Left lung (tissue), 10 donors: ENCODE results near the gene TRMU. TPM values are rescaled to one million over a fixed set of nuclear protein-coding genes. Genes with fewer than 3 reads are reported as not detected.
A peak's percentile ranks its signal among the peaks of the same experiment; 100 is the strongest.

Experiments
- ATAC-seq: fragments of 200-7000 bp; cut with Tn5 transposase; one replicate; pipeline ENCODE4 v1.9.1; 2020; ENCODE audit warnings: moderate library complexity
- DNase-seq, 4 donors: peaks; one replicate each; pipeline ENCODE4 v3.0.0-alpha.2; 2013 to 2020
- H3K27ac ChIP-seq, 2 donors: fragments of 200-600 bp; sonication (generic) in 1 of 2; one replicate each; pipeline versions ENCODE4 v1.5.0 to v1.8.0; 2020 to 2021
- H3K27me3 ChIP-seq, 2 donors: fragments of 200-600 bp; sonication (generic) in 1 of 2; one replicate each; pipeline versions ENCODE4 v1.5.0 to v1.8.0; 2020 to 2021
- H3K36me3 ChIP-seq, 2 donors: fragments of 200-600 bp; sonication (generic) in 1 of 2; one replicate each; pipeline versions ENCODE4 v1.5.0 to v1.8.0; 2020 to 2021
- H3K4me1 ChIP-seq, 2 donors: fragments of 200-600 bp; one replicate each; pipeline ENCODE4 v1.8.0; 2021
- H3K4me3 ChIP-seq, 2 donors: fragments of 200-600 bp; sonication (generic) in 1 of 2; one replicate each; pipeline versions ENCODE4 v1.5.0 to v1.8.0; 2020 to 2021; ENCODE audit warnings: mild to moderate bottlenecking in 1 of 2
- H3K9me3 ChIP-seq, 2 donors: fragments of 200-600 bp; sonication (generic) in 1 of 2; one replicate each; pipeline versions ENCODE4 v1.5.0 to v1.8.0; 2020 to 2021
- CTCF ChIP-seq, 2 donors: fragments of 200-600 bp; sonication (generic) in 1 of 2; IDR thresholded peaks; one replicate each; pipeline versions ENCODE4 v1.5.0 to v1.8.0; 2021; ENCODE audit warnings: antibody characterized with exemption in 2 of 2
- intact Hi-C, 2 donors: fragments of 100-400 bp; cut with DNase I; formaldehyde crosslinking; loops; one replicate each; pipeline versions ENCODE4 v1.11.2 to v1.14.2; 2022
- polyA plus RNA-seq, 6 donors: library from polyadenylated mRNA; unstranded; fragments of 120-200 nt; gene quantifications; one replicate each; pipeline ENCODE4 v1.2.1, GENCODE V29; 2013; ENCODE audit not compliant: insufficient read length in 6 of 6
- total RNA-seq, 2 donors: library from RNA; stranded (reverse); fragmentation: NEBNext Ultra II Directional; extraction: Animal tissue kit (Norgen Biotek cat#: 25700); gene quantifications; one replicate each; pipeline ENCODE4 v1.2.1, GENCODE V29; 2021
- donor health status: DM: no; HTN: yes; CAD: no.
- donor health status: DM: no; HTN: no; CAD: no.

TRMU gene
- total and polyA plus RNA-seq, 8 donors: 34.1 to 53.1 (median 42.5) TPM

GRCh38 chr22:46287873-46288751, 47.4 kb upstream of the TRMU start:
- Histone ChIP-seq H3K9me3 (peaks cover 0 to 7% of the 10 kb centered on the region in 2 donors), H3K27me3 (no peaks in the 10 kb centered on the region), H3K4me3 (peak overlapping the region in 1 of 2 donors; percentile 28), H3K36me3 (peaks cover 0 to 88% of the 10 kb centered on the region in 2 donors), H3K27ac (peak overlapping the region; percentile 14 to 78), H3K4me1 (peaks cover 0 to 27% of the 10 kb centered on the region in 2 donors)
- TF ChIP-seq CTCF (IDR thresholded peaks at IDR 0.05): no peak
- DNase-seq: peak in 2 of 4 donors; percentile 20 to 89
- intact Hi-C loops: no loop called here
- peak; percentile 36 for ATAC-seq

GRCh38 chr22:46288846-46289243, 46.7 kb upstream of the TRMU start:
- H3K9me3 ChIP-seq: peaks cover 0 to 7% of the 10 kb centered on the region in 2 donors
- peak overlapping the region in 1 of 2 donors; percentile 28 for H3K4me3 ChIP-seq
- no peaks in the 10 kb centered on the region for H3K27me3 ChIP-seq
- intact Hi-C loops: no loop called here
- DNase-seq: no peak
- H3K27ac ChIP-seq: peak overlapping the region in 1 of 2 donors; percentile 78
- ATAC-seq: no peak
- peaks cover 0 to 34% of the 10 kb centered on the region in 2 donors for H3K4me1 ChIP-seq
- H3K36me3 ChIP-seq: peaks cover 0 to 87% of the 10 kb centered on the region in 2 donors
- TF ChIP-seq CTCF (IDR thresholded peaks at IDR 0.05): no peak

- Histone ChIP-seq H3K4me1 (peaks cover 0 to 36% of the 10 kb centered on the region in 2 donors), H3K4me3 (no peak overlapping the region), H3K27ac (no peak overlapping the region), H3K27me3 (no peaks in the 10 kb centered on the region), H3K9me3 (peaks cover 0 to 7% of the 10 kb centered on the region in 2 donors), H3K36me3 (peaks cover 0 to 82% of the 10 kb centered on the region in 2 donors)
- DNase-seq (no peak), ATAC-seq (no peak)
- TF ChIP-seq CTCF (IDR thresholded peaks at IDR 0.05): no peak
- intact Hi-C loops: no loop called here
These were observed 46.1 kb upstream of the TRMU start for GRCh38 chr22:46289244-46289891.

GRCh38 chr22:46290121-46290842, 45.2 kb upstream of the TRMU start:
- peaks cover 0 to 7% of the 10 kb centered on the region in 2 donors for H3K9me3 ChIP-seq
- ATAC-seq (no peak), DNase-seq (no peak)
- H3K27me3 ChIP-seq: no peaks in the 10 kb centered on the region
- no peak for TF ChIP-seq CTCF (IDR thresholded peaks at IDR 0.05)
- peaks cover 0 to 41% of the 10 kb centered on the region in 2 donors for H3K4me1 ChIP-seq
- intact Hi-C loops: no loop called here
- no peak overlapping the region for H3K4me3 ChIP-seq
- H3K36me3 ChIP-seq: peaks cover 0 to 73% of the 10 kb centered on the region in 2 donors
- H3K27ac ChIP-seq: no peak overlapping the region
